BJ (cell line): ENCODE measurements around the gene ALCAM. TPM values are rescaled to one million over a fixed set of nuclear protein-coding genes. Genes with fewer than 3 reads are reported as not detected.
A peak's percentile ranks its signal among the peaks of the same experiment; 100 is the strongest.

Source experiments
- CTCF ChIA-PET: fragments of 350-600 bp; formaldehyde crosslinking; extraction: SDS; loops from one replicate; lab custom pipeline; 2021; ENCODE audit warnings: antibody characterized with exemption, inconsistent platforms; lab: Yijun Ruan, JAX
- POLR2A ChIA-PET: fragments of 300-600 bp; sonication (Branson Sonifier 250); formaldehyde crosslinking; extraction: SDS; loops from one replicate; lab custom pipeline; 2021; ENCODE audit warnings: antibody characterized with exemption; lab: Charles Lee
- DNase-seq: peaks from one replicate; pipeline ENCODE4 v3.0.0-alpha.2; 2011; ENCODE audit warnings: low read depth
- H3K27me3 ChIP-seq: 2 replicates; pipeline ENCODE4 v1.6.0; 2011; ENCODE audit warnings: low read length; ENCODE audit not compliant: control insufficient read depth, insufficient read depth
- H3K36me3 ChIP-seq: 2 replicates; pipeline ENCODE4 v1.5.1; 2011; ENCODE audit warnings: low read length; ENCODE audit not compliant: control insufficient read depth, insufficient read depth
- H3K4me3 ChIP-seq: 2 replicates; pipeline ENCODE4 v1.5.1; 2011; ENCODE audit warnings: low read depth, mild to moderate bottlenecking, control low read depth, low read length
- CTCF ChIP-seq: IDR thresholded peaks from 2 replicates; pipeline ENCODE4 v1.5.1; 2011; ENCODE audit warnings: low read depth, mild to moderate bottlenecking, control low read depth, inconsistent platforms, low read length, moderate library complexity; ENCODE audit not compliant: insufficient read depth
- polyA plus RNA-seq: library from polyadenylated mRNA; depleted of rRNA; stranded (reverse); fragments of >200 nt; gene quantifications from 2 replicates; pipeline ENCODE4 v1.2.3, GENCODE V29; 2011

ALCAM gene
- polyA plus RNA-seq, 1 experiment = 89.5 TPM

GRCh38 chr3:105351821-105352220, 14.9 kb upstream of the ALCAM start:
- Histone ChIP-seq H3K4me3 (no peak overlapping the region), H3K36me3 (no peaks in the 10 kb centered on the region), H3K27me3 (no peaks in the 10 kb centered on the region)
- CTCF ChIA-PET = no interaction called here
- POLR2A ChIA-PET = no interaction called here
- no peak for DNase-seq
- TF ChIP-seq CTCF = no peak

GRCh38 chr3:105352976-105353375, 13.7 kb upstream of the ALCAM start:
- ChIA-PET CTCF (interaction anchor here (1.2 kb wide), 1 partner anchor 15 kb away, joined by 3 read pairs; no protein-coding TSS in a partner anchor), POLR2A (no interaction called here)
- no peak overlapping the region for H3K4me3 ChIP-seq
- no peaks in the 10 kb centered on the region for H3K36me3 ChIP-seq
- no peak for TF ChIP-seq CTCF
- DNase-seq = no peak
- no peaks in the 10 kb centered on the region for H3K27me3 ChIP-seq

DNA sequence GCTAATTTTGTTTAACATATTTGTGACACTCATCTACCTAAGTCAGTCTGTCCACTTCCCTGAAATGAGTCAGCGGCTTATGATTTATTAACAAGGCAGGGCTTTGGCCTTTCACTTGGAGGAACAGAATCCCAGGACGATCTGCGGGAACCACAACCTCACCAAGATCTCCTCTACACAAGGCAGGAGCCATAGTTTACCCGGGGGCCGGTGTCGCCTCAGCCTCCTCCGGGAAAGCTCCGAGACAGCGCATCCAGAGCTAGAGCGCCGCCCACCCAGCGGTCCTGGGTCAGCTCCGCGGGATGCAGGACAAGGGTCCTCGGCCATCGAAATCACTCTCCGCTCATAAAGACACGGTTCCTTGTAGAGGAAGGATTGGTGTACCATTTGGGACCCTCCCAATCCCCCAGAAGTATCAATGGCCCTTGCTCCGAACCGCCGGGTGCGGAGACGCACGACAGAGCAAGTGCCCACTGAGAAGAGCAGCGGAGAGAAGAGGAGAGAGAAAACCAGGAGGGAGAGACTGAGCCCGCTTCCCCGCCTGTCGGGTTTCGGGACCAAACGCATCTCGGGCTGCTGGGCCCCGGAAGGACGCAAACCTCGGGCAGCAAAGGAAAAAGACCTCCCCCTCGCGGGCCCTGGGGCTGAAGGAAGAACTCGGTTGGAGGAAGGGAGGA, 13.1 kb upstream of the ALCAM start:
- POLR2A ChIA-PET = no interaction called here
- CTCF ChIA-PET = interaction anchor here (1.2 kb wide), 1 partner anchor 14 kb away, joined by 3 read pairs; no protein-coding TSS in a partner anchor
- no peak for DNase-seq
- Histone ChIP-seq H3K27me3 (no peaks in the 10 kb centered on the region), H3K4me3 (peak overlapping the region; percentile 17), H3K36me3 (no peaks in the 10 kb centered on the region)
- no peak for TF ChIP-seq CTCF

DNA sequence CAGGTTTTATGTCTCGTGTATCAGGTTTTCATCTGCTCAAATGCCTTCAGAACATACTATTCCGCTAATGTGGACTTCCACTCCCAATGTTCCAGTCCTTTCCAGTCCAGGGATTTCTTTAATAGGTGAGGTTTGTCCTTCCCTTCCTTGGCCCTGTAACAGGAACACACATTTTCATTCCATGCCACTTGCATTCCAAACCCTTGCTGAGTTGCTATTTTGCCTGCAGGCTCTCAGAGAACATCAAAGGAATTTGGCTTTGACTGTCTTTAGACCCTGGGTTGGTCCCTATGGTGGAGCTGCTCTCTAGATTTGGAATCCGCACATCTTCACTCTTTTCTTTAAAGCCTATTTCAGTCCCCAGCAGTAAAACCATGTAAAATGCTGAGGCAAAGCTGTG, 12.3 kb upstream of the ALCAM start:
- Histone ChIP-seq H3K36me3 (no peaks in the 10 kb centered on the region), H3K27me3 (no peaks in the 10 kb centered on the region), H3K4me3 (no peak overlapping the region)
- CTCF ChIA-PET = no interaction called here
- POLR2A ChIA-PET = no interaction called here
- DNase-seq = no peak
- TF ChIP-seq CTCF = no peak

GRCh38 chr3:105355408-105356061, 11.2 kb upstream of the ALCAM start:
- CTCF ChIA-PET = no interaction called here
- DNase-seq = no peak
- Histone ChIP-seq H3K4me3 (no peak overlapping the region), H3K27me3 (no peaks in the 10 kb centered on the region), H3K36me3 (no peaks in the 10 kb centered on the region)
- no peak for TF ChIP-seq CTCF
- POLR2A ChIA-PET = no interaction called here
